ENCODE measurements around the gene FGD6.
"Not testable (repeated sequence)": the region's sequence is repeated elsewhere in the genome, so short reads cannot be mapped to it uniquely, and the experiment has no call there.

FGD6 gene

GRCh38 chr12:95118138-95118787, 99.0 kb downstream of the FGD6 start:
- no peak for DNase-seq

- no peak for DNase-seq
Observed at GRCh38 chr12:95117178-95117599, 100.1 kb downstream of the FGD6 start.

- DNase-seq, result no peak
Observed at GRCh38 chr12:95116773-95117172, 100.5 kb downstream of the FGD6 start.

- DNase-seq, result no peak
Observed at GRCh38 chr12:95116341-95116740, 100.9 kb downstream of the FGD6 start.

GRCh38 chr12:95115641-95116040, 101.6 kb downstream of the FGD6 start:
- DNase-seq, result no peak

- no peak for DNase-seq
Observed at GRCh38 chr12:95114766-95115405, 102.4 kb downstream of the FGD6 start.

GRCh38 chr12:95107362-95107761, 109.9 kb downstream of the FGD6 start:
- DNase-seq, result no peak

GRCh38 chr12:95105540-95105939, 111.7 kb downstream of the FGD6 start:
- no peak for DNase-seq

- DNase-seq, result no peak
Observed at GRCh38 chr12:95104919-95105452, 112.3 kb downstream of the FGD6 start.

GRCh38 chr12:95102916-95103671, 114.2 kb downstream of the FGD6 start:
- no peak for DNase-seq

- DNase-seq, result not testable (repeated sequence)
Observed at GRCh38 chr12:95101957-95102356, 115.3 kb downstream of the FGD6 start.

- DNase-seq, result no peak
Observed at GRCh38 chr12:95100264-95101190, 116.7 kb downstream of the FGD6 start.

- no peak for DNase-seq
Observed at GRCh38 chr12:95099270-95099790, 117.9 kb downstream of the FGD6 start.

- DNase-seq, result no peak
Observed at GRCh38 chr12:95096852-95097251, 120.4 kb downstream of the FGD6 start.

- DNase-seq, result no peak
Observed at GRCh38 chr12:95096378-95096777, 120.9 kb downstream of the FGD6 start.

- DNase-seq, result not testable (repeated sequence)
Observed at GRCh38 chr12:95095866-95096265, 121.4 kb downstream of the FGD6 start.

GRCh38 chr12:95089462-95089861, 127.8 kb downstream of the FGD6 start:
- no peak for DNase-seq

GRCh38 chr12:95088379-95088778, 128.9 kb downstream of the FGD6 start:
- DNase-seq, result no peak

- DNase-seq, result no peak
Observed at GRCh38 chr12:95085612-95086011, 131.7 kb downstream of the FGD6 start.

- no peak for DNase-seq
Observed at GRCh38 chr12:95083938-95084337, 133.3 kb downstream of the FGD6 start.

- no peak for DNase-seq
Observed at GRCh38 chr12:95083471-95083870, 133.8 kb downstream of the FGD6 start.

GRCh38 chr12:95077341-95077740, 139.9 kb downstream of the FGD6 start:
- no peak for DNase-seq

Data from activated CD8-positive, alpha-beta memory T cell treated with anti-CD3 and anti-CD28 coated beads, Interleukin-2, amount 50 U/mL, for 48 hours (primary cell).